Measurements from ENCODE around the gene ANKS1B.

Gene ANKS1B

DNA sequence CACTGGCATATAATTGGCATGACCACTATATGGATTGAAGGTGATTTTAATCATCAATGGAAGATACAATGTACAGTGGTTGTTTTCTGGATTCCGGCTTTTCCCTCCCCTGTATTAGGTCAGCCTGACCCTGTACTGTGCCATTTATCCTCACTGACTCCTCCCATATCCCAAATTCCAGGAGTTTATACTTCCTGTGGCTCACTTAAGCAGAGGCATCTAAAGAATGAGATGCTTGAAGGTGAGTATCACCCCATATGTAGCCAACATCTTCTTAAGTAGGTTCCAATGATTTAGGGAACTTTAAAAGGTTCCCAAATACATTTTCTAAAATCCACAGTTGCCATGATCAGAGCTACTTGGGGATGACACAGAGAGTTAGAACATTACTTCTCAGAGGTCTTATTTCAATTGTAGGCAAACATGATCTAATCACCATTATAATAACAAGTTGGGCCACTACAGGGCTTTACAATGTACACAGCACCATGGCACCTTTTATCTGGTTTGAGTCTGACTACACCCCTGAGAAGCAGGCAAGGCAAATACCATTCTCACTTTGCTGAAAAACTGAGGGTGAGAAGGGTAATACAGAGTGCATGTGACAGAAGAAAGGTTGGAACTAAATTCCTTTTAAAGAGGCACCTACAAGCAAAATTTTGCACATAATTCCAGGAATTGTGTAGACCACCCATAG, 549.5 kb downstream of the ANKS1B start:
- no peak for ATAC-seq
- TF ChIP-seq ZC3H10 (CRISPR knock-in tag; IDR thresholded peaks at IDR 0.05) (no peak), ZNF8 (CRISPR knock-in tag; IDR thresholded peaks at IDR 0.05) (no peak), RARB (CRISPR knock-in tag; IDR thresholded peaks at IDR 0.05) (no peak), PPARA (CRISPR knock-in tag; IDR thresholded peaks at IDR 0.05; ENCODE audit: borderline replicate concordance) (no peak)
- TF ChIP-seq, protein P1, sequence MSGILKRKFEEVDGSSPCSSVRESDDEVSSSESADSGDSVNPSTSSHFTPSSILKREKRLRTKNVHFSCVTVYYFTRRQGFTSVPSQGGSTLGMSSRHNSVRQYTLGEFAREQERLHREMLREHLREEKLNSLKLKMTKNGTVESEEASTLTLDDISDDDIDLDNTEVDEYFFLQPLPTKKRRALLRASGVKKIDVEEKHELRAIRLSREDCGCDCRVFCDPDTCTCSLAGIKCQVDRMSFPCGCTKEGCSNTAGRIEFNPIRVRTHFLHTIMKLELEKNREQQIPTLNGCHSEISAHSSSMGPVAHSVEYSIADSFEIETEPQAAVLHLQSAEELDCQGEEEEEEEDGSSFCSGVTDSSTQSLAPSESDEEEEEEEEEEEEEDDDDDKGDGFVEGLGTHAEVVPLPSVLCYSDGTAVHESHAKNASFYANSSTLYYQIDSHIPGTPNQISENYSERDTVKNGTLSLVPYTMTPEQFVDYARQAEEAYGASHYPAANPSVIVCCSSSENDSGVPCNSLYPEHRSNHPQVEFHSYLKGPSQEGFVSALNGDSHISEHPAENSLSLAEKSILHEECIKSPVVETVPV (CRISPR knock-in tag; IDR thresholded peaks at IDR 0.05), result no peak
- TF ChIP-seq, protein P2, sequence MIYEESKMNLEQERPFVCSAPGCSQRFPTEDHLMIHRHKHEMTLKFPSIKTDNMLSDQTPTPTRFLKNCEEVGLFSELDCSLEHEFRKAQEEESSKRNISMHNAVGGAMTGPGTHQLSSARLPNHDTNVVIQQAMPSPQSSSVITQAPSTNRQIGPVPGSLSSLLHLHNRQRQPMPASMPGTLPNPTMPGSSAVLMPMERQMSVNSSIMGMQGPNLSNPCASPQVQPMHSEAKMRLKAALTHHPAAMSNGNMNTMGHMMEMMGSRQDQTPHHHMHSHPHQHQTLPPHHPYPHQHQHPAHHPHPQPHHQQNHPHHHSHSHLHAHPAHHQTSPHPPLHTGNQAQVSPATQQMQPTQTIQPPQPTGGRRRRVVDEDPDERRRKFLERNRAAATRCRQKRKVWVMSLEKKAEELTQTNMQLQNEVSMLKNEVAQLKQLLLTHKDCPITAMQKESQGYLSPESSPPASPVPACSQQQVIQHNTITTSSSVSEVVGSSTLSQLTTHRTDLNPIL (CRISPR knock-in tag; IDR thresholded peaks at IDR 0.05; ENCODE audit: low read depth), result no peak

DNA sequence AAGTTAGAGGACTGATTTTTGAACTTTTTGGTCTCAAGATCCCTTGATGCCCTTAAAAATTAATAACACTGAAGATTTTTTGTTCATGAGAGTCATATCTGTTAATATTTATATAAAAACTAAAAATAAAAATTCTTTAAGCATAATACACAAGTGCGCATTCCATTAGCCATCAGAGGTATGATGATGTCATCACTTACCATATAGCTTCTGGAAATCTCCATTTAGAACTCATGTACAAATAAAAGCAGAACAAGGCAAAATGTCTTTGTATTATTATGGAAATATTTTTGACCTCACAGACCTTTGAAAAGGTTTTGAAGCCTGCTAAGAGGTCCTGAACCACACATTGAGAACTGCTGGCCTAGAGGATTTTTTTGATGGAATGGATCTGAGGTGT, 551.6 kb downstream of the ANKS1B start:
- ATAC-seq, result no peak
- TF ChIP-seq, protein P3, sequence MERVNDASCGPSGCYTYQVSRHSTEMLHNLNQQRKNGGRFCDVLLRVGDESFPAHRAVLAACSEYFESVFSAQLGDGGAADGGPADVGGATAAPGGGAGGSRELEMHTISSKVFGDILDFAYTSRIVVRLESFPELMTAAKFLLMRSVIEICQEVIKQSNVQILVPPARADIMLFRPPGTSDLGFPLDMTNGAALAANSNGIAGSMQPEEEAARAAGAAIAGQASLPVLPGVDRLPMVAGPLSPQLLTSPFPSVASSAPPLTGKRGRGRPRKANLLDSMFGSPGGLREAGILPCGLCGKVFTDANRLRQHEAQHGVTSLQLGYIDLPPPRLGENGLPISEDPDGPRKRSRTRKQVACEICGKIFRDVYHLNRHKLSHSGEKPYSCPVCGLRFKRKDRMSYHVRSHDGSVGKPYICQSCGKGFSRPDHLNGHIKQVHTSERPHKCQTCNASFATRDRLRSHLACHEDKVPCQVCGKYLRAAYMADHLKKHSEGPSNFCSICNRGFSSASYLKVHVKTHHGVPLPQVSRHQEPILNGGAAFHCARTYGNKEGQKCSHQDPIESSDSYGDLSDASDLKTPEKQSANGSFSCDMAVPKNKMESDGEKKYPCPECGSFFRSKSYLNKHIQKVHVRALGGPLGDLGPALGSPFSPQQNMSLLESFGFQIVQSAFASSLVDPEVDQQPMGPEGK (CRISPR knock-in tag; IDR thresholded peaks at IDR 0.05; ENCODE audit: borderline replicate concordance), result no peak
- TF ChIP-seq ZNF565 (CRISPR knock-in tag; conservative IDR thresholded peaks at IDR 0.05; ENCODE audit: low read depth), result no peak
- TF ChIP-seq, protein P4, sequence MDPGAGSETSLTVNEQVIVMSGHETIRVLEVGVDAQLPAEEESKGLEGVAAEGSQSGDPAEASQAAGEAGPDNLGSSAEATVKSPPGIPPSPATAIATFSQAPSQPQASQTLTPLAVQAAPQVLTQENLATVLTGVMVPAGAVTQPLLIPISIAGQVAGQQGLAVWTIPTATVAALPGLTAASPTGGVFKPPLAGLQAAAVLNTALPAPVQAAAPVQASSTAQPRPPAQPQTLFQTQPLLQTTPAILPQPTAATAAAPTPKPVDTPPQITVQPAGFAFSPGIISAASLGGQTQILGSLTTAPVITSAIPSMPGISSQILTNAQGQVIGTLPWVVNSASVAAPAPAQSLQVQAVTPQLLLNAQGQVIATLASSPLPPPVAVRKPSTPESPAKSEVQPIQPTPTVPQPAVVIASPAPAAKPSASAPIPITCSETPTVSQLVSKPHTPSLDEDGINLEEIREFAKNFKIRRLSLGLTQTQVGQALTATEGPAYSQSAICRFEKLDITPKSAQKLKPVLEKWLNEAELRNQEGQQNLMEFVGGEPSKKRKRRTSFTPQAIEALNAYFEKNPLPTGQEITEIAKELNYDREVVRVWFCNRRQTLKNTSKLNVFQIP (CRISPR knock-in tag; IDR thresholded peaks at IDR 0.05; ENCODE audit: borderline replicate concordance, low read depth), result no peak
- TF ChIP-seq PPARA (CRISPR knock-in tag; IDR thresholded peaks at IDR 0.05; ENCODE audit: borderline replicate concordance), result no peak
- no peak for TF ChIP-seq ZNF70 (CRISPR knock-in tag; IDR thresholded peaks at IDR 0.05)
- TF ChIP-seq ISL1 (CRISPR knock-in tag; IDR thresholded peaks at IDR 0.05), result no peak
- TF ChIP-seq ZFP3 (CRISPR knock-in tag; IDR thresholded peaks at IDR 0.05), result no peak
- no peak for TF ChIP-seq TOX (CRISPR knock-in tag; IDR thresholded peaks at IDR 0.05; ENCODE audit: borderline replicate concordance)
- no peak for TF ChIP-seq ESRRG (CRISPR knock-in tag; IDR thresholded peaks at IDR 0.05)
- no peak for TF ChIP-seq SNAI2 (CRISPR knock-in tag; IDR thresholded peaks at IDR 0.05)
- no peak for TF ChIP-seq TCF4 (CRISPR knock-in tag; IDR thresholded peaks at IDR 0.05; ENCODE audit: borderline replicate concordance)
- TF ChIP-seq, protein P1 (CRISPR knock-in tag; IDR thresholded peaks at IDR 0.05), result no peak
- no peak for TF ChIP-seq ZFP30 (CRISPR knock-in tag; IDR thresholded peaks at IDR 0.05)
- no peak for TF ChIP-seq ARNTL (CRISPR knock-in tag; IDR thresholded peaks at IDR 0.05; ENCODE audit: borderline replicate concordance, low read depth)
- TF ChIP-seq, protein P5, sequence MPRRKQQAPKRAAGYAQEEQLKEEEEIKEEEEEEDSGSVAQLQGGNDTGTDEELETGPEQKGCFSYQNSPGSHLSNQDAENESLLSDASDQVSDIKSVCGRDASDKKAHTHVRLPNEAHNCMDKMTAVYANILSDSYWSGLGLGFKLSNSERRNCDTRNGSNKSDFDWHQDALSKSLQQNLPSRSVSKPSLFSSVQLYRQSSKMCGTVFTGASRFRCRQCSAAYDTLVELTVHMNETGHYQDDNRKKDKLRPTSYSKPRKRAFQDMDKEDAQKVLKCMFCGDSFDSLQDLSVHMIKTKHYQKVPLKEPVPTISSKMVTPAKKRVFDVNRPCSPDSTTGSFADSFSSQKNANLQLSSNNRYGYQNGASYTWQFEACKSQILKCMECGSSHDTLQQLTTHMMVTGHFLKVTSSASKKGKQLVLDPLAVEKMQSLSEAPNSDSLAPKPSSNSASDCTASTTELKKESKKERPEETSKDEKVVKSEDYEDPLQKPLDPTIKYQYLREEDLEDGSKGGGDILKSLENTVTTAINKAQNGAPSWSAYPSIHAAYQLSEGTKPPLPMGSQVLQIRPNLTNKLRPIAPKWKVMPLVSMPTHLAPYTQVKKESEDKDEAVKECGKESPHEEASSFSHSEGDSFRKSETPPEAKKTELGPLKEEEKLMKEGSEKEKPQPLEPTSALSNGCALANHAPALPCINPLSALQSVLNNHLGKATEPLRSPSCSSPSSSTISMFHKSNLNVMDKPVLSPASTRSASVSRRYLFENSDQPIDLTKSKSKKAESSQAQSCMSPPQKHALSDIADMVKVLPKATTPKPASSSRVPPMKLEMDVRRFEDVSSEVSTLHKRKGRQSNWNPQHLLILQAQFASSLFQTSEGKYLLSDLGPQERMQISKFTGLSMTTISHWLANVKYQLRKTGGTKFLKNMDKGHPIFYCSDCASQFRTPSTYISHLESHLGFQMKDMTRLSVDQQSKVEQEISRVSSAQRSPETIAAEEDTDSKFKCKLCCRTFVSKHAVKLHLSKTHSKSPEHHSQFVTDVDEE (CRISPR knock-in tag; IDR thresholded peaks at IDR 0.05), result no peak
- no peak for TF ChIP-seq CSDC2 (CRISPR knock-in tag; IDR thresholded peaks at IDR 0.05)
- no peak for TF ChIP-seq ZNF8 (CRISPR knock-in tag; IDR thresholded peaks at IDR 0.05)
- TF ChIP-seq RARB (CRISPR knock-in tag; IDR thresholded peaks at IDR 0.05), result no peak
